Measurements from ENCODE around the gene TMEM61.

DNA sequence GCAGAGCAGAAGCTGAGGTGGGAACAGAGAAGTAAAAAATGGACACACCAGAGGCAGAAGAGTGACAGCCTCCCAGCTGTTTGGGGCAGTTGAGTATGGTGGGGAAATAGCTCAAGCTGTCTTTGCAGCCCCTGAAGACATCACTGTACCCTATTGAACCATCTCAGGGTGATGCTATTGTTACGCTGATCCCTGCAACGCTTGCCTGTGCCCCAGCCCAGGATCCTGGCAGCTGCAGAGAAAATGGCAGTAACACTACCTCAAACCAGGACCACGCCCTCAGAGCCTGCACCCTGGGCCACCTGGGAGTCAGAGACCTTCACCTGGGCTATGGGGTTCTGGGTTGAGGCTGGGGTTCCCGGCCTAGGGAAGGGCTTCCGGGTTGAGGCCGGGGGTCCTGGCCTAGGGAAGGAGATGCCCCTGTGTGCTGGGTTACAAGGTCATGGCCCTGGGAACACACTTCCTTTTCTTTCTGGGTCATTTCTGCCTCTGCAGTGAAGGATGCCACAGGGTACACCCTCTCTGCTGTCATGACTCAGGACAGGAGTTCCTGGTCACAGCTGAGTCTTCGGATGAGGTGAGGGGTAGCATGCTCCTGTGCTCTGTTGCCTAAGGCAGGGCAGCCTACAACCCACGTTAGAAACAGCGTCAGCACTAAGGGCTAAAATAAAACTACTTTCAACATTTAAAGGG, 29.9 kb downstream of the TMEM61 start:
- TF ChIP-seq CTCF (IDR thresholded peaks at IDR 0.05) (no peak), POLR2A (IDR thresholded peaks at IDR 0.05) (no peak)

Data from lower leg skin (tissue), 3 donors.